ENCODE measurements around the gene OBSL1.

DNA sequence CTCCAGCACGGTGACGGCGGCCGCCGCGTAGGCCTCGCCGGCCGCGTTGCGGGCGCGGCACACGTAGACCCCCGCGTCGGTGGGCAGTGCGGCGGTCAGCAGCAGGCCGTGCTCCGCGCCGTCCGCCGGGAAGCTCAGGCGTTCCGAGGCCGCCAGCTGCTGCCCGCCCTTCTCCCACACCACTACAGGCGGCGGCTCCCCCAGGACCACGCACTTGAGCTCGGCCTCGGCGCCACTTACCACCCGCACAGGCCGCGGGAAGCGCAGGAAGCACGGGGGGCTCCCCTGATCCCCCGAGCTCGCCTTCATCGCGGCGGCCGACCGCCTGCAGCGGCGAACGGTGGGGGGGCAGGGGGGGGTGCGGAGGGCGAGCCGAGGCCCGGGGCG lies 422 bp downstream of the OBSL1 start:
- TF ChIP-seq BHLHE40 (IDR thresholded peaks at IDR 0.05; ENCODE audit: low read depth, low read length) (no peak), POLR2A (IDR thresholded peaks at IDR 0.05; ENCODE audit: low read depth, low read length) (no peak), MAZ (IDR thresholded peaks at IDR 0.05; ENCODE audit: borderline replicate concordance, low read depth, low read length) (no peak), RAD21 (IDR thresholded peaks at IDR 0.05; ENCODE audit: low read length) (no peak), CEBPB (IDR thresholded peaks at IDR 0.05; ENCODE audit: low read depth, low read length) (no peak), MXI1 (IDR thresholded peaks at IDR 0.05; ENCODE audit: borderline replicate concordance, low read depth, low read length) (0 out of 2 replicates have a peak, but pooled peaks have one; percentile 14), MAFK (IDR thresholded peaks at IDR 0.05; ENCODE audit: low read depth, low read length) (no peak)
- TF ChIP-seq, protein P1, sequence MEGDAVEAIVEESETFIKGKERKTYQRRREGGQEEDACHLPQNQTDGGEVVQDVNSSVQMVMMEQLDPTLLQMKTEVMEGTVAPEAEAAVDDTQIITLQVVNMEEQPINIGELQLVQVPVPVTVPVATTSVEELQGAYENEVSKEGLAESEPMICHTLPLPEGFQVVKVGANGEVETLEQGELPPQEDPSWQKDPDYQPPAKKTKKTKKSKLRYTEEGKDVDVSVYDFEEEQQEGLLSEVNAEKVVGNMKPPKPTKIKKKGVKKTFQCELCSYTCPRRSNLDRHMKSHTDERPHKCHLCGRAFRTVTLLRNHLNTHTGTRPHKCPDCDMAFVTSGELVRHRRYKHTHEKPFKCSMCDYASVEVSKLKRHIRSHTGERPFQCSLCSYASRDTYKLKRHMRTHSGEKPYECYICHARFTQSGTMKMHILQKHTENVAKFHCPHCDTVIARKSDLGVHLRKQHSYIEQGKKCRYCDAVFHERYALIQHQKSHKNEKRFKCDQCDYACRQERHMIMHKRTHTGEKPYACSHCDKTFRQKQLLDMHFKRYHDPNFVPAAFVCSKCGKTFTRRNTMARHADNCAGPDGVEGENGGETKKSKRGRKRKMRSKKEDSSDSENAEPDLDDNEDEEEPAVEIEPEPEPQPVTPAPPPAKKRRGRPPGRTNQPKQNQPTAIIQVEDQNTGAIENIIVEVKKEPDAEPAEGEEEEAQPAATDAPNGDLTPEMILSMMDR (conservative IDR thresholded peaks at IDR 0.05; ENCODE audit: low read depth, low read length): no peak
- TF ChIP-seq, protein P2, sequence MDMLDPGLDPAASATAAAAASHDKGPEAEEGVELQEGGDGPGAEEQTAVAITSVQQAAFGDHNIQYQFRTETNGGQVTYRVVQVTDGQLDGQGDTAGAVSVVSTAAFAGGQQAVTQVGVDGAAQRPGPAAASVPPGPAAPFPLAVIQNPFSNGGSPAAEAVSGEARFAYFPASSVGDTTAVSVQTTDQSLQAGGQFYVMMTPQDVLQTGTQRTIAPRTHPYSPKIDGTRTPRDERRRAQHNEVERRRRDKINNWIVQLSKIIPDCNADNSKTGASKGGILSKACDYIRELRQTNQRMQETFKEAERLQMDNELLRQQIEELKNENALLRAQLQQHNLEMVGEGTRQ (IDR thresholded peaks at IDR 0.05; ENCODE audit: low read depth, low read length): no peak
